Central memory CD8-positive, alpha-beta T cell (primary cell): ENCODE results near the gene ATP8B2.
"Not testable (repeated sequence)": the region's sequence is repeated elsewhere in the genome, so short reads cannot be mapped to it uniquely, and the experiment has no call there.

Experiments used
- ATAC-seq: fragments of 150-1000 bp; cut with Tn5 transposase; replicated peaks from 2 replicates; pipeline ENCODE4 v1.10.0; 2022; ENCODE audit warnings: mild to moderate bottlenecking, moderate FRiP score, moderate number of reproducible peaks; ENCODE audit not compliant: poor library complexity, severe bottlenecking; ENCODE audit errors: extremely low read depth
- DNase-seq, 2 donors: peaks; one replicate each; pipeline ENCODE4 v3.0.0; 2021; ENCODE audit warnings: low spot score in 2 of 2
- H3K27ac Mint-ChIP-seq: one replicate; pipeline ENCODE4 v1.8.0; 2022; ENCODE audit warnings: low read depth, mild to moderate bottlenecking, moderate library complexity, mixed read lengths
- H3K27me3 Mint-ChIP-seq: one replicate; pipeline ENCODE4 v1.8.0; 2022; ENCODE audit warnings: mixed read lengths
- H3K36me3 Mint-ChIP-seq: one replicate; pipeline ENCODE4 v1.8.0; 2022; ENCODE audit warnings: mild to moderate bottlenecking, moderate library complexity, mixed read lengths; ENCODE audit not compliant: insufficient read depth
- H3K4me1 Mint-ChIP-seq: one replicate; pipeline ENCODE4 v1.8.0; 2022; ENCODE audit warnings: mixed read lengths
- H3K4me3 Mint-ChIP-seq: one replicate; pipeline ENCODE4 v1.8.0; 2022; ENCODE audit warnings: mild to moderate bottlenecking, moderate library complexity, mixed read lengths
- H3K9me3 Mint-ChIP-seq: one replicate; pipeline ENCODE4 v1.8.0; 2022; ENCODE audit warnings: mixed read lengths

Gene ATP8B2

DNA sequence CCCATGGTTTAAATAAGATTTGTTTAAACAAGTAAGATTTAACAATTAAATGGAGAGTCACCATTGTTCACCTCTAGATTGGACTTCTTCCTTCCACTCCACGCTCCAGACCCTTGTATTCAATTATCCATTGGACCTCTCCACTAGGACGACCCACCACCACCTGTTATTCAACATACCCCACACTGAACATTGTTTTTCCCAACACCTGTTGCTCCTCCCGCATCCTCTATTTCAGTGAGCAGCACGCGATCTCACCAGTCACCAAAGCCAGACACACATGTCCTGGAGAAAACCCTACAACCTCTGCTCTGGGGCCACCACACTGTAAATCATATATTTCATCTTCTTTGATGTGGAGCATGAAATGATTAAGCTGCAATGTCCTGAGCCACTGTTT lies 28.6 kb downstream of the ATP8B2 start:
- Mint-ChIP-seq H3K36me3 (peaks cover 11% of the 10 kb centered on the region), H3K27ac (peak overlapping the region; percentile 94), H3K9me3 (no peaks in the 10 kb centered on the region), H3K4me1 (peaks cover 28% of the 10 kb centered on the region), H3K27me3 (no peaks in the 10 kb centered on the region), H3K4me3 (peak overlapping the region; percentile 73)
- DNase-seq: no peak
- ATAC-seq: no peak

DNA sequence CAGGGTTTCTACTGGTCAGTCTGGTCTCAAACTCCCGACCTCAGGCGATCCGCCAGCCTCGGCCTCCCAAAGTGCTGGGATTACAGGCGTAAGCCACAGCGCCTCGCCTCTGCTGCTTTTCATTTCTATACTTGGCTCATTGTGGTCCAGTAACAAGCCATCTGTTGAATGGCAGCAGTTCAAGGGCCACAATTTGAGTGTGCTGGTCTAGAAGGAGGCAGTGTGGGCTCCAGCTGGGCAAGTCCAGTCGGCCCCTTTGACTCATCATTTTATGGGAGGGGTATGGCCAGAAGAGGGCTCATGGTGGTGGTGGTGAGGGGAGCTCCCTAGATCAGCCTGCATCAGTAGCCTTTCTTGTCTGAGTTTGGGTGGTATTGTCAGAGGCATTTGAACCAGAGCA lies 33.2 kb downstream of the ATP8B2 start:
- Mint-ChIP-seq H3K4me1 (peaks cover 8% of the 10 kb centered on the region), H3K4me3 (no peak overlapping the region), H3K9me3 (no peaks in the 10 kb centered on the region), H3K36me3 (peaks cover 1% of the 10 kb centered on the region), H3K27me3 (no peaks in the 10 kb centered on the region), H3K27ac (no peak overlapping the region)
- ATAC-seq: no peak
- DNase-seq: no peak

- Mint-ChIP-seq H3K4me3 (no peak overlapping the region), H3K4me1 (no peaks in the 10 kb centered on the region), H3K9me3 (no peaks in the 10 kb centered on the region), H3K27me3 (no peaks in the 10 kb centered on the region), H3K36me3 (no peaks in the 10 kb centered on the region), H3K27ac (no peak overlapping the region)
- ATAC-seq: no peak
- DNase-seq: no peak
Observed at GRCh38 chr1:154360288-154360687, 35.0 kb downstream of the ATP8B2 start.

DNA sequence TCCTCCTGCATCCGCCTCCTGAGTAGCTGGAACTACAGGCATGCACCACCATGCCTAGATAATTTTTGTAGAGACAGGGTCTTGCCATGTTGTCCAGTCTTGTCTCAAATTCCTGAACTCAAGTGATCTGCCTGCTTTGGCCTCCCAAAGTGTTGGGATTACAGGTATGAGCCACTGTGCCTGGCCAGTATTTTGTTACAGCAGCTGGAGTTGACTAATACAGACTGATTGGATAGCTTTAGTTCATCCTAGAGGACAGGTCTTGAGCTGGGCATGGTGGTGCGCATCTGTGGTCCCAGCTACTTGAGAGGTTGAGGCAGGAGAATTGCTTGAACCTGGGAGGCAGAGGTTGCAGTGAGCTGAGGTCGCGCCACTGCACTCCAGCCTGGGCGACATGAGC lies 35.6 kb downstream of the ATP8B2 start:
- not testable (repeated sequence) for H3K4me1 Mint-ChIP-seq, H3K4me3 Mint-ChIP-seq, DNase-seq, H3K27ac Mint-ChIP-seq, H3K9me3 Mint-ChIP-seq, ATAC-seq, H3K27me3 Mint-ChIP-seq, H3K36me3 Mint-ChIP-seq

- Mint-ChIP-seq H3K36me3 (no peaks in the 10 kb centered on the region), H3K27ac (no peak overlapping the region), H3K4me1 (no peaks in the 10 kb centered on the region), H3K9me3 (no peaks in the 10 kb centered on the region), H3K4me3 (no peak overlapping the region), H3K27me3 (peaks cover 3% of the 10 kb centered on the region)
- ATAC-seq (no peak), DNase-seq (no peak)
Observed at GRCh38 chr1:154361357-154361756, 36.0 kb downstream of the ATP8B2 start.

DNA sequence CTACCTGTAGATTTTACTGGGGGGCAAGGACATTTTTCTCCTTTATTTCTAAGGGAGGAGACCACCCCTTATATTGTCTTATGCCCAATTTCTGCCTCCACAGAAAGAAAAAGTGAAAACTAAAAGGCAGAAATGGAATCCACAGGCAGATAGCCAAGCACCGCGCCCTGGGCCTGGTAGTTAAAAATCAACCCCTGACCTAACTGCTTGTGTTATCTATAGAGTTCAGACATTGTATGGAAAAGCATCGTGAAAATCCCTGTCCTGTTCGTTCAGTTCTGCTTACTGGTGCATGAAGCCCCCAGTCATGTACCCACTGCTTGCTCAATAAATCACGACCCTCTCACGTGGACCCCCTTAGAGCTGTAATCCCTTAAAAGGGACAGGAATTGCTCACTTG lies 46.1 kb downstream of the ATP8B2 start:
- H3K27ac Mint-ChIP-seq: no peak overlapping the region

DNA sequence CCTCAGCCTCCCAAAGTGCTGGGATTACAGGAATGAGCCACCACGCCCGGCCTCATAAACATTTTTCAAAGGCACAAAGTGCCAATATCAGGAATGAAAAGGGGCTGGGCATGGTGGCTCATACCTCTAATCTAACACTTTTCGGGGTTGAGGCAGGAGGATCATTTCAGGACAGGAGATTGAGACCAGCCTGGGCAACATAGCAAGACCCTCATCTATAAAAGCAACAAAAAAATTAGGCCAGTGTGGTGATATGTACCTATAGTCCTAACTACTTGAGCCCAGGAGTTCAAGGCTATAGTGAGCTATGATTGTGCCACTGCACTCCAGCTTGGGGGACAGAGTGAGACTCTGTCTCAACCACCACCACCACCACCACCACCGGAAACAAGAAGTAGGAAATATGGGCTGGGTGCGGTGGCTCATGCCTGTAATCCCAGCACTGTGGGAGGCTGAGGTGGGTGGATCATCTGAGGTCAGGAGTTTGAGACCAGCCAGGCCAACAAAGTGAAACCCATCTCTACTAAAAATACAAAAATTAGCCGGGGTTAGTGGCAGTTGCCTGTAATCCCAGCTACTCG lies 48.5 kb downstream of the ATP8B2 start:
- H3K4me1 Mint-ChIP-seq, H3K9me3 Mint-ChIP-seq, ATAC-seq, DNase-seq, H3K4me3 Mint-ChIP-seq, H3K27ac Mint-ChIP-seq, H3K27me3 Mint-ChIP-seq, H3K36me3 Mint-ChIP-seq: not testable (repeated sequence)

More for the DNA sequence above, 46.1 kb downstream of the ATP8B2 start:
- Mint-ChIP-seq H3K36me3 (no peaks in the 10 kb centered on the region), H3K4me1 (no peaks in the 10 kb centered on the region), H3K4me3 (no peak overlapping the region), H3K9me3 (no peaks in the 10 kb centered on the region), H3K27me3 (peaks cover 5% of the 10 kb centered on the region)
- DNase-seq: no peak
- ATAC-seq: no peak

DNA sequence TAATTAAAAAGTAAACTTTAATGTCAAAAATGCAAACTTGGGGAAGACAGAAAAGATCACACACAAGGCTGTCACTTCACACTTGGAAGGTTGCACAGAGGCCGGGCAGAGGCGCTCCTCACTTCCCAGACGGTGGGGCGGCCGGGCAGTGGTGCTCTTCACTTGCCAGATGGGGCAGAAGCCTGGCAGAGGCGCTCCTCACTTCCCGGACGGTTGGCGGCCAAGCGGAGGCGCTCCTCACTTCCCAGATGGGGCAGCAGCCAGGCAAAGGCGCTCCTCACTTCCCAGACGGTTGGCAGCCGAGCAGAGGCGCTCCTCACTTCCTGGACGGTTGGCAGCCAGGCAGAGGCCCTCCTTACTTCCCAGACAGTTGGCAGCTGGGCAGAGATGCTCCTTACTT lies 54.0 kb downstream of the ATP8B2 start:
- DNase-seq (no peak), ATAC-seq (no peak)
- no peak overlapping the region for H3K27ac Mint-ChIP-seq
- H3K27me3 Mint-ChIP-seq: no peaks in the 10 kb centered on the region
- H3K9me3 Mint-ChIP-seq: no peaks in the 10 kb centered on the region
- H3K36me3 Mint-ChIP-seq: peaks cover 2% of the 10 kb centered on the region
- no peaks in the 10 kb centered on the region for H3K4me1 Mint-ChIP-seq
- H3K4me3 Mint-ChIP-seq: no peak overlapping the region

DNA sequence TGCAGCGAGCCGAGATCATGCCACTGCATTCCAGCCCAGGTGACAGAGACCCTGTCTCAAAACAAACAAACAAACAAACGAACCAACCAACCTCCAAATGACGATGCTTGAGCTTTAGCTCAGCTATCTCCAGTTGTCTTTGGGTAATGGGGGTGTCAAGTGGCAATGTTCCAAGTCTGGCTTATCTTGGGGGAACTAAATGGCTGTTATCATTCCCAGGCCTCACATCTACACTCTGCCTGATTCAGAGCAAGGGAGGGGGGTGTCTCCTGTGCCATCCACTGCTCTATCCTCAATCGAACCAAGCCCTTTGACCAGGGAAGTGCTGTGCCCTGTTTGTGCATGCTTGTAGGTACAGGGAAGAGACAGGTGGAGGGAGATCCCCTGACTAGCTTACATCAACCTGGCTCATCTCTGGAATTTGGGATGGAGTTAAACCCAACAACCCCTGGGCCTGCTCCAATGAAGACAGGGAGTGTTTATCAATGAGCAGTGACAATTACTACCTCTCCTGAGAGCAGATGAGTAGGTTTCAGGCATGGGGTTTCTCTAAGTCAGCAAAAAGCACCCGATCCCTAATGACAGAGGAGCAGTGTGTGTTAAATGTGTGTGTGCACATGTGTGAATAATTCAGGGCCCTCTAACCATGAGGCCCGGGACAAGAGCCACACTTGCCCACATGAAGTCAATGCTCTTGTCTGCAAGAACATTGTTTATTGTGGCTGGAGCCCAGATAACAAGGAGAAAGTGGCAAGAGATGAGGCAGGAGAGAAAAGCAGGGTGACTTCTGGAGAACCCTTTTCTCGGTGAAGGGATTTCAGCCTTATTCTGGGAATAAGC lies 59.5 kb downstream of the ATP8B2 start:
- Mint-ChIP-seq H3K4me1 (peaks cover 23% of the 10 kb centered on the region), H3K4me3 (peak overlapping the region; percentile 69), H3K9me3 (no peaks in the 10 kb centered on the region), H3K27ac (peak overlapping the region; percentile 95), H3K36me3 (peaks cover 8% of the 10 kb centered on the region), H3K27me3 (no peaks in the 10 kb centered on the region)
- ATAC-seq: no peak
- no peak for DNase-seq

DNA sequence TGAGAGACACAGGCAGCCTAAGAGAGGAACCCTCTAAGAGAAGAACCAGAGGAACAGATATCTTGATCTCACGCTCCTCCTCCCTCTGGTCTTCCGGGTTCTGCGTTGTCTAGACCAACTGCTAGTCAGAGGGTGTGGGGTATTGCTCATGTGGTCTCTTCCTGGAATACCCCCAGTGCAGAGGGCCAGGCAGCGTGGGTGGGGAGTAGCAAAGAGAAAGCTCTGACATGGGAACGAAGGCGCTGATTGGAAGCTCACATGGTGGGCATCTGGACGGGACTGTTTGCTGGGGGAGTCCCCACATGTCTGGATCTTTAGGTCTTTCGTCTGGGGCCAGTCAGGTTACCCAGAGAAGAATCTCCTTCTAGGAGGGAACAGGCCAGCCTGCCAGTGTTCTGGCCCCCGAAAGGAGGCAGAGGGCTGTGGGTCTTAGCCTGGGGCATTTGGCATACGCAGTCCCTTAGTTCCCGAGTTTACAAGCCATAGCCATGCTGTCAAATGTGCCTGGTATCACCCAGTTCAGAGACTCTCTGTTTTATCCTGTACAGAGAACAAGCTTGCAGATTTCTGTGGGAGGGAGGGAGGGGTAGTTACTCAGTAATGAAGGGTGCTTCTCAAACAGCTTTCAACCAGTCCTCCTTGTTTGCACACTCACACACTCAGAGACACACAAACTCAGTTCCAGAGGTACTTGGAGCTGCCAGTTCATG lies 61.5 kb downstream of the ATP8B2 start:
- H3K36me3 Mint-ChIP-seq: peaks cover 6% of the 10 kb centered on the region
- H3K27me3 Mint-ChIP-seq: no peaks in the 10 kb centered on the region
- peak in 1 of 2 donors; percentile 54 for DNase-seq
- ATAC-seq: peak; percentile 83
- peak overlapping the region; percentile 95 for H3K27ac Mint-ChIP-seq
- H3K4me3 Mint-ChIP-seq: peak overlapping the region; percentile 69
- H3K9me3 Mint-ChIP-seq: no peaks in the 10 kb centered on the region
- H3K4me1 Mint-ChIP-seq: peaks cover 28% of the 10 kb centered on the region

DNA sequence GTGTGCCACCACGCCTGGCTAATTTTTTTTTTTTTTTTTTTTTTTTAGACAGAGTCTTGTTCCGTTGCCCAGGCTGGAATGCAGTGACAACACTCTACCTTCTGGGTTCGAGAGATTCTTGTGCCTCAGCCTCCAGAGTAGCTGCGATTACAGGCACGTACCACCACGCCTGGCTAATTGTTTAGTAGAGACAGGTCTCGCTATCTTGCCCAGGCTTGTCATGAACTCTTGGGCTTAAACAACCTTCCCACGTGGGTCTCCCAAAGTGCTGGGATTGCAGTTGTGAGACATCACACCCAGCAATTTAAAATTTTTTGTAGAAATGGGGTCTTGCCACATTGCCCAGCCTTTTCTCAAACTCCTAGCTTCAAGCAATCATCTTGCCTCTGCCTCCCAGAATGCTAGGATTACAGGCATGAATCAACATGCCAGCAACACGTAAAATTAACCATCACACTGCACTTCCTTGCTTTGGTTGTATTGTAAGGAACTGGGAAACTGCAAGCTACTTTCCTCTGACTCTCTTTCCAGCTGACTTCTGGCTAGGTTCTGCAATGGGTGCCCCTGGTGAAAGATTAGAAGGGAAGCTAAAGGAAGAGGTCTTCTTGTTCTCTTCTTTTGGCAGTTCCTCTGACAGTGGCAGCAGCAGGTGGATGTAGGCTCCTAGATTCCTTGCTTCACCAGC lies 65.9 kb downstream of the ATP8B2 start:
- peaks cover 2% of the 10 kb centered on the region for H3K36me3 Mint-ChIP-seq
- no peak for DNase-seq
- H3K27ac Mint-ChIP-seq: no peak overlapping the region
- H3K27me3 Mint-ChIP-seq: no peaks in the 10 kb centered on the region
- H3K4me3 Mint-ChIP-seq: no peak overlapping the region
- H3K4me1 Mint-ChIP-seq: peaks cover 15% of the 10 kb centered on the region
- ATAC-seq: no peak
- H3K9me3 Mint-ChIP-seq: no peaks in the 10 kb centered on the region

DNA sequence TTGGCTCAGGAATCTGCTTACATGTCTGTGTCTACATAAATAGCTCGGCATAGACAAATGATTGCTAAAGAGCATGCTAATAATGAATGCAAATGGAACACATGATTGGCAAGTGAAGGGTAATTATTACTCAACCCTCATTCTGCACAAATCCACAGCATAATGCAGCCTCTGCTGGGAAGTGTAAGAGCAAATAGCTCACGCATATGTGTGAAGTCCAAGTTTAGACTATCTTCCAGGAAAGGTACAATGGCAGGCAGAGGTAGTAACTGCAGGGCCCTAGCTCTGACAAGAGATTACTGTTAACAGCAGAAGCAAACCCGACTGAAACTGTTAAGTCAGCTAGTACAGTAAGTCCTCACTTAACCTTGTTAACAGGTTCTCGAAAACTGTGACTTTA lies 72.8 kb downstream of the ATP8B2 start:
- DNase-seq: no peak
- no peak overlapping the region for H3K27ac Mint-ChIP-seq
- ATAC-seq: no peak
- H3K4me3 Mint-ChIP-seq: no peak overlapping the region
- peaks cover 29% of the 10 kb centered on the region for H3K4me1 Mint-ChIP-seq
- H3K27me3 Mint-ChIP-seq: no peaks in the 10 kb centered on the region
- H3K9me3 Mint-ChIP-seq: no peaks in the 10 kb centered on the region
- no peaks in the 10 kb centered on the region for H3K36me3 Mint-ChIP-seq
